Measurements from ENCODE around the gene SELENOW.

DNA sequence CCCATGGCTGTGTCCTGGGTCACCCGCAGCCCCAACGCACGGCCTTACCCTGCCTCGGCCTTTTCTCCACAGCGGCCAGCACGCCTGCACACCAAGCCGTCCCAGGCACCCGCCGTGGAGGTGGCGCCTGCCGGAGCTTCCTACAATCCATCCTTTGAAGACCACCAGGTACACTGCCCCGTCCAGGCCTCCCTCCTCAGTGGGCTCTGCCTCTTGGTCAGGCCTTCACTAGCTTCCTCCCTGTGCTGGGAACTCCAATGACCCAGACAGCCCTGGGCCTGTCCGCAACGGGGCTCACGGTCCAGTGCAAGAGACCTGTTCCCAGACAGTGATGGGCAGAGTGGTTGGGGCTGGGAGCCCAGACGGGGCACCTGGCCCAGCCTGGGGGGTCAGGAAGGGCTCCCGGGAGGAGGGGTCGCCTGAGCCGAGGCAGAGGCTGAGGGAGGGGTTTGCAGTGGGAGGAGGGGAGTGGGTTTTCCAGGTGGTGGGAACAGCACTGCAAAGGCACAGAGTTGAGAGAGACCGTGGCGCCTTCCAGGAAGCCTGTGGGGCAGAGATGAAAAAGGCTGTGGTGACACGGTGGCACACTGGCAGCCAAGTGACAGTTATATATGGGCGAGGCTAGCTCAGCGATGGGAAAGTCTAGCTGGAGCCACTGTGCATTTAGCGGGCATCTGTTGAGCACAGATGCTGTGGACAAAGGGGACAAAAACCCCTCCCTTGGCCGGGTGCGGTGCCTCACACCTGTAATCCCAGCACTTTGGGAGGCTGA, 25.9 kb upstream of the SELENOW start:
- TF ChIP-seq, protein P1, sequence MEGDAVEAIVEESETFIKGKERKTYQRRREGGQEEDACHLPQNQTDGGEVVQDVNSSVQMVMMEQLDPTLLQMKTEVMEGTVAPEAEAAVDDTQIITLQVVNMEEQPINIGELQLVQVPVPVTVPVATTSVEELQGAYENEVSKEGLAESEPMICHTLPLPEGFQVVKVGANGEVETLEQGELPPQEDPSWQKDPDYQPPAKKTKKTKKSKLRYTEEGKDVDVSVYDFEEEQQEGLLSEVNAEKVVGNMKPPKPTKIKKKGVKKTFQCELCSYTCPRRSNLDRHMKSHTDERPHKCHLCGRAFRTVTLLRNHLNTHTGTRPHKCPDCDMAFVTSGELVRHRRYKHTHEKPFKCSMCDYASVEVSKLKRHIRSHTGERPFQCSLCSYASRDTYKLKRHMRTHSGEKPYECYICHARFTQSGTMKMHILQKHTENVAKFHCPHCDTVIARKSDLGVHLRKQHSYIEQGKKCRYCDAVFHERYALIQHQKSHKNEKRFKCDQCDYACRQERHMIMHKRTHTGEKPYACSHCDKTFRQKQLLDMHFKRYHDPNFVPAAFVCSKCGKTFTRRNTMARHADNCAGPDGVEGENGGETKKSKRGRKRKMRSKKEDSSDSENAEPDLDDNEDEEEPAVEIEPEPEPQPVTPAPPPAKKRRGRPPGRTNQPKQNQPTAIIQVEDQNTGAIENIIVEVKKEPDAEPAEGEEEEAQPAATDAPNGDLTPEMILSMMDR (conservative IDR thresholded peaks at IDR 0.05; ENCODE audit: low read depth, low read length) = no peak
- TF ChIP-seq POLR2A (IDR thresholded peaks at IDR 0.05; ENCODE audit: low read depth, low read length) = no peak
- TF ChIP-seq RCOR1 (IDR thresholded peaks at IDR 0.05; ENCODE audit: insufficient replicate concordance, low read length) = no peak
- TF ChIP-seq BHLHE40 (IDR thresholded peaks at IDR 0.05; ENCODE audit: low read depth, low read length) = no peak
- TF ChIP-seq, protein P2, sequence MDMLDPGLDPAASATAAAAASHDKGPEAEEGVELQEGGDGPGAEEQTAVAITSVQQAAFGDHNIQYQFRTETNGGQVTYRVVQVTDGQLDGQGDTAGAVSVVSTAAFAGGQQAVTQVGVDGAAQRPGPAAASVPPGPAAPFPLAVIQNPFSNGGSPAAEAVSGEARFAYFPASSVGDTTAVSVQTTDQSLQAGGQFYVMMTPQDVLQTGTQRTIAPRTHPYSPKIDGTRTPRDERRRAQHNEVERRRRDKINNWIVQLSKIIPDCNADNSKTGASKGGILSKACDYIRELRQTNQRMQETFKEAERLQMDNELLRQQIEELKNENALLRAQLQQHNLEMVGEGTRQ (IDR thresholded peaks at IDR 0.05; ENCODE audit: low read depth, low read length) = no peak

Measured in IMR-90 (cell line).